Upper lobe of right lung (tissue), 1 donor: Measurements from ENCODE around the gene FOXR1. TPM values are rescaled to one million over a fixed set of nuclear protein-coding genes. Genes with fewer than 3 reads are reported as not detected.

Experiments used
- ATAC-seq: fragments of 200-7000 bp; cut with Tn5 transposase; one replicate; pipeline ENCODE4 v1.9.1; 2020; ENCODE audit warnings: mild to moderate bottlenecking, moderate library complexity
- DNase-seq: peaks from one replicate; pipeline ENCODE4 v3.0.0-alpha.2; 2020
- H3K27ac ChIP-seq: fragments of 200-600 bp; one replicate; pipeline ENCODE4 v1.8.0; 2022
- H3K27me3 ChIP-seq: fragments of 200-600 bp; one replicate; pipeline ENCODE4 v1.8.0; 2022; ENCODE audit warnings: mild to moderate bottlenecking
- H3K36me3 ChIP-seq: fragments of 200-600 bp; one replicate; pipeline ENCODE4 v1.8.0; 2022
- H3K4me1 ChIP-seq: fragments of 200-600 bp; one replicate; pipeline ENCODE4 v1.8.0; 2022
- H3K4me3 ChIP-seq: fragments of 200-600 bp; one replicate; pipeline ENCODE4 v1.8.0; 2022; ENCODE audit warnings: mild to moderate bottlenecking
- H3K9me3 ChIP-seq: fragments of 200-600 bp; one replicate; pipeline ENCODE4 v1.8.0; 2022
- intact Hi-C: fragments of 100-400 bp; cut with DNase I; formaldehyde crosslinking; loops from one replicate; pipeline ENCODE4 v1.11.0; 2022
- total RNA-seq: library from RNA; stranded (reverse); fragmentation: NEBNext Ultra II Directional; extraction: Animal tissue kit (Norgen Biotek cat#: 25700); gene quantifications from one replicate; pipeline ENCODE4 v1.2.1, GENCODE V29; 2021
- TF ChIP-seq, protein P1 (sequence below): fragments of 200-600 bp; IDR thresholded peaks from one replicate; pipeline ENCODE4 v1.8.0; 2022; ENCODE audit warnings: antibody characterized with exemption
- donor health status: DM: no; HTN: yes; CAD: no; lungs with severe emphysema.

The FOXR1 gene
- total RNA-seq, 1 donor from 2014 or later, result not detected

DNA sequence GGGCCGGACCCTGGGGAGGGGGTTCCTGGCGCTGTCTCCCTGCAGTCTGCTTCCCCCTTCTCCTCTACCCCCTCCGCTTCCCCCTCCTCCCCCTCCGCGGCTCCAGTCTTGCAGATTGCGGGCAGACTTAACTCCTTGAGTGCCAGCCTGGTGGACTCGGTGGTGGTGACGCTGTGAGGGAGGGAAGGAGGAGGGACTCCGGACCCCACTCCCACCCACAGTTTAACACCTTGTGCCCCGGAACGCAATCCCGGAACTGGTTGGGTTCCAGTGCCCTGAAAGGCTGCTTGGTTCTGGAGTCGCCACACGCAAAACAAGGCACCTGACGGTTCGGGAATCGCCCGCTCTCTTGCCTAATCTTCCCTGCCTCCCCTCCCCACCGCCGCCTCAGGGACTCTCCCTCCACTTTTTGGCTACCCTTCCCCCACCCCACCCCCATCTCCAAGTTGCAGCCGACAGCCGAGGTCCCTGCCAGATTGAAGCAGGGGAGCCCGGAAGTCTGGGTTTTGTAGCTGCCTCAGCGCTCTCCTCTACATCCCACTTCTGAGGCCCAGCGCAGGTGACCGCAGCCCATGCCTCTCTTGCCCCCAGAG is 42.0 kb upstream of the FOXR1 start:
- DNase-seq (peak; percentile 92), ATAC-seq (peak; percentile 66)
- Histone ChIP-seq H3K36me3 (no peaks in the 10 kb centered on the region), H3K9me3 (no peaks in the 10 kb centered on the region), H3K4me1 (peaks cover 10% of the 10 kb centered on the region), H3K27ac (peak overlapping the region; percentile 94), H3K4me3 (peak overlapping the region; percentile 87), H3K27me3 (no peaks in the 10 kb centered on the region)
- TF ChIP-seq, protein P1, sequence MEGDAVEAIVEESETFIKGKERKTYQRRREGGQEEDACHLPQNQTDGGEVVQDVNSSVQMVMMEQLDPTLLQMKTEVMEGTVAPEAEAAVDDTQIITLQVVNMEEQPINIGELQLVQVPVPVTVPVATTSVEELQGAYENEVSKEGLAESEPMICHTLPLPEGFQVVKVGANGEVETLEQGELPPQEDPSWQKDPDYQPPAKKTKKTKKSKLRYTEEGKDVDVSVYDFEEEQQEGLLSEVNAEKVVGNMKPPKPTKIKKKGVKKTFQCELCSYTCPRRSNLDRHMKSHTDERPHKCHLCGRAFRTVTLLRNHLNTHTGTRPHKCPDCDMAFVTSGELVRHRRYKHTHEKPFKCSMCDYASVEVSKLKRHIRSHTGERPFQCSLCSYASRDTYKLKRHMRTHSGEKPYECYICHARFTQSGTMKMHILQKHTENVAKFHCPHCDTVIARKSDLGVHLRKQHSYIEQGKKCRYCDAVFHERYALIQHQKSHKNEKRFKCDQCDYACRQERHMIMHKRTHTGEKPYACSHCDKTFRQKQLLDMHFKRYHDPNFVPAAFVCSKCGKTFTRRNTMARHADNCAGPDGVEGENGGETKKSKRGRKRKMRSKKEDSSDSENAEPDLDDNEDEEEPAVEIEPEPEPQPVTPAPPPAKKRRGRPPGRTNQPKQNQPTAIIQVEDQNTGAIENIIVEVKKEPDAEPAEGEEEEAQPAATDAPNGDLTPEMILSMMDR, result no peak
- intact Hi-C loops, result loop anchor here (2.0 kb wide), 1 partner anchor 23 kb away; no protein-coding TSS in a partner anchor

DNA sequence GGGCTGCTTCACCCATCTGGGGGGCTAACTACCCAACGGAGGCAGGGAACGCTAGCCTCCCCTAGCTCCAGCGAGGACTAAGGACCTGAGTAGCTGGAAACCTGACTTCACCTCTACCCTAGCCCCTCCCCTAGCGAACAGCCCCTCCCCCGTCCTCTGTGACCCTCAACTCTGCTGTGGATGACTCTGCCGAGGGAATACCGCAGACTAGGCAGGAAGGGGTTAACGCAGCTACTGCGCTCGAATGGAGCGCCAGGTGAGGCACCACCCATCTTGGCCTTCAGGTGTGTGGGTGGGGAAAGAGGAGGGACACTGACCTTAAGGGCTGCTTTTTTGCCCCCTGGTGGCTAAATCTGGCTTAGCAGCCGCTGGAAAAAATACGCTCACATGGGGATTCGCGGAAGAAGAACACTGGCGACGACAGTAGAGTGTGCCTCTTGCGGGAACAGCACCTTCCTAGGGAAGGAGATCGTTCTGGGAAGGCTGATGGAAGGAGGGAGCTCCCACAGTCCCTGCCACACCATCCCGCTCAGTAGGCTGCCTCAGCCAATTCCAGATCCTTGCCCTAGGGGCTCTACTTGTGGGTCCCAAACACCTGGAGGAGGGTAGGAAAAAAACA is 41.4 kb upstream of the FOXR1 start:
- peak overlapping the region; percentile 94 for H3K27ac ChIP-seq
- peak overlapping the region; percentile 87 for H3K4me3 ChIP-seq
- no peaks in the 10 kb centered on the region for H3K9me3 ChIP-seq
- no peaks in the 10 kb centered on the region for H3K36me3 ChIP-seq
- DNase-seq, result peak; percentile 90
- no peaks in the 10 kb centered on the region for H3K27me3 ChIP-seq
- H3K4me1 ChIP-seq, result peaks cover 10% of the 10 kb centered on the region
- intact Hi-C loops, result no loop called here
- TF ChIP-seq, protein P1, result peak; percentile 93
- ATAC-seq, result peak; percentile 72

DNA sequence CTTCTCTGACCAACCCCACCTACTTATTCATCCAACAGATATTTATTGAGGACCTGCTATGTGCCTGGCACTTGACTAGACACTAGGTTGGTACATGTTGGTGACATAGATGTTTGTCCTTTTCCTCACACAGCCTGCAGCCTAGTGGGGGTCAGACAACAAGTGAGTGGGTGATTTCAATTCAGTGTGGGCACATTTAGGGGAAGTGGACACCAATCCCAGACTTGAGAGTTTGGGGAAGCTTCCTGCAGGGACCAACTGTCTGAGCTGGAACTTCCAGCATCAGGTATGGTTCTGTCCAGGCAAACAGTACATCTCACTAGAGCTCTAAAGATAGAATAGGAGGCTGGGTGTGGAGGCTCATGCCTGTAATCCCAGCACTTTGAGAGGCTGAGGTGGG is 40.0 kb upstream of the FOXR1 start:
- no peak for ATAC-seq
- no peaks in the 10 kb centered on the region for H3K27me3 ChIP-seq
- H3K9me3 ChIP-seq, result no peaks in the 10 kb centered on the region
- no peaks in the 10 kb centered on the region for H3K36me3 ChIP-seq
- H3K4me1 ChIP-seq, result peaks cover 10% of the 10 kb centered on the region
- no peak overlapping the region for H3K4me3 ChIP-seq
- no peak overlapping the region for H3K27ac ChIP-seq
- no peak for DNase-seq
- intact Hi-C loops, result no loop called here
- TF ChIP-seq, protein P1, result no peak

DNA sequence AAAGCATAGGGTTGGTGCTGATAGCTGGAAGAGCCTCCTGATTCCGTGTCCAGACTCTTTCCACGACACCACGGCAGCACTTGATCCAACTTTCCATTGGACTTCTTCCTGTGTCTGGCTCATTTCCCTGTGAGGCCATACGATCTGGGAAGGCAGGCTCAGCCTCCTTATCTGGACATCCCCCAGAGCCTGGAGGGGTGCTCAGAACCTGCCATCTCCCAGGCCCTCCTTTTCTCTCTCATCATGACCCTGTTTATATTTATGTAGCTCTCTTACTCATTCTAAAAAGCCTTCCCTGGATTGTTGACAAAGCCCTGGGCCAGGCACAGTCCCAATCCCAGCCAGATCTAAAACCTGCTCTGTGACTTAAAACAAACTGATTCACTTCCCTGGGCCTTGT is 38.1 kb upstream of the FOXR1 start:
- DNase-seq (no peak), ATAC-seq (no peak)
- H3K27ac ChIP-seq, result no peak overlapping the region
- peaks cover 3% of the 10 kb centered on the region for H3K4me1 ChIP-seq
- H3K36me3 ChIP-seq, result no peaks in the 10 kb centered on the region
- TF ChIP-seq, protein P1, result no peak
- H3K9me3 ChIP-seq, result no peaks in the 10 kb centered on the region
- intact Hi-C loops, result no loop called here
- no peak overlapping the region for H3K4me3 ChIP-seq
- H3K27me3 ChIP-seq, result no peaks in the 10 kb centered on the region

DNA sequence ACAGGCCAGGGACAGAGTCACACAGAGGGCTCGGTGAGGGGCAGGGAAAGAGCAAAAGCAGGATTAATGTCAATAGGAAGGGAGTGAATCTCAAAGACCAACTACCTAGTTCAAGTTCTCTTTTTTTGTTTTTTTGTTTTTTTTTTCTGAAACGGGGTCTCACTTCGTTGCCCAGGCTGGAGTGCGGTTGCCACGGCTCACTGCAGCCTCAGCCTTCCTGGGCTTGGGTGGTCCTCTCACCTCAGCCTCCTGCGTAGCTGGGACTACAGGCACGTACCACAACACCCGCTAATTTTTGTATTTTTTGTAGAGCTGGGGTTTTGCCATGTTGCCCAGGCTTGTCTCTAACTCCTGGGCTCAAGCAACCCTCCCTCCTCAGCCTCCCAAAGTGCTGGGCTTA is 36.2 kb upstream of the FOXR1 start:
- intact Hi-C loops, result no loop called here
- ATAC-seq, result no peak

More for the DNA sequence above, 36.2 kb upstream of the FOXR1 start:
- TF ChIP-seq, protein P1, result no peak
- no peak overlapping the region for H3K27ac ChIP-seq
- no peaks in the 10 kb centered on the region for H3K9me3 ChIP-seq
- H3K27me3 ChIP-seq, result no peaks in the 10 kb centered on the region
- H3K4me1 ChIP-seq, result peaks cover 3% of the 10 kb centered on the region
- no peak overlapping the region for H3K4me3 ChIP-seq
- DNase-seq, result no peak
- no peaks in the 10 kb centered on the region for H3K36me3 ChIP-seq
